H9 (cell line): ENCODE data around the gene PHF21A. TPM values are rescaled to one million over a fixed set of nuclear protein-coding genes. Genes with fewer than 3 reads are reported as not detected.

Experiments
- DNase-seq: peaks from one replicate; pipeline ENCODE4 v3.0.0-alpha.2; 2017
- H2AFZ ChIP-seq: one replicate; pipeline ENCODE4 v1.6.1; 2013; ENCODE audit warnings: mild to moderate bottlenecking, low read length, control low read depth, moderate library complexity
- H2AK5ac ChIP-seq: 2 replicates; pipeline ENCODE4 v1.6.1; 2013; ENCODE audit warnings: low read length, control low read depth, mixed read lengths; ENCODE audit not compliant: insufficient read length
- H2BK120ac ChIP-seq: one replicate; pipeline ENCODE4 v1.6.1; 2013; ENCODE audit warnings: low read depth, mild to moderate bottlenecking, low read length, control low read depth, inconsistent platforms; ENCODE audit not compliant: poor library complexity, severe bottlenecking
- H2BK12ac ChIP-seq: 2 replicates; pipeline ENCODE4 v1.6.1; 2013; ENCODE audit warnings: low read length, control low read depth, mixed read lengths, low read depth; ENCODE audit not compliant: insufficient read length
- H2BK15ac ChIP-seq: 2 replicates; pipeline ENCODE4 v1.6.1; 2013; ENCODE audit warnings: low read depth, low read length, control low read depth
- H2BK20ac ChIP-seq: one replicate; pipeline ENCODE4 v1.6.1; 2013; ENCODE audit warnings: low read depth, mild to moderate bottlenecking, low read length, control low read depth, inconsistent platforms; ENCODE audit not compliant: poor library complexity, severe bottlenecking
- H2BK5ac ChIP-seq: 2 replicates; pipeline ENCODE4 v1.6.1; 2013; ENCODE audit warnings: low read length, control low read depth, mixed read lengths; ENCODE audit not compliant: insufficient read length
- H3K14ac ChIP-seq: 2 replicates; pipeline ENCODE4 v1.6.1; 2013; ENCODE audit warnings: low read length, control low read depth; ENCODE audit not compliant: insufficient read depth
- H3K18ac ChIP-seq: 2 replicates; pipeline ENCODE4 v1.6.1; 2013; ENCODE audit warnings: low read depth, mild to moderate bottlenecking, mixed read lengths, low read length, control low read depth; ENCODE audit not compliant: insufficient read length
- H3K23ac ChIP-seq: 2 replicates; pipeline ENCODE4 v1.6.1; 2013; ENCODE audit warnings: low read length, control low read depth, mixed read lengths, low read depth; ENCODE audit not compliant: insufficient read length
- H3K23me2 ChIP-seq: 2 replicates; pipeline ENCODE4 v1.6.1; 2013; ENCODE audit warnings: low read depth, mild to moderate bottlenecking, mixed read lengths, low read length, control low read depth; ENCODE audit not compliant: insufficient read length, poor library complexity, severe bottlenecking
- H3K27ac ChIP-seq: 2 replicates; pipeline ENCODE4 v1.5.1; 2013; ENCODE audit warnings: low read length, control low read depth, mixed read lengths, low read depth; ENCODE audit not compliant: insufficient read length
- H3K27me3 ChIP-seq: 2 replicates; pipeline ENCODE4 v1.6.1; 2013; ENCODE audit warnings: low read length, control low read depth, inconsistent platforms; ENCODE audit not compliant: insufficient read depth
- H3K4ac ChIP-seq: 2 replicates; pipeline ENCODE4 v1.6.1; 2013; ENCODE audit warnings: low read depth, mild to moderate bottlenecking, control low read depth, inconsistent platforms, low read length, moderate library complexity
- H3K4me1 ChIP-seq: 2 replicates; pipeline ENCODE4 v1.6.1; 2013; ENCODE audit warnings: low read length, control low read depth, inconsistent platforms; ENCODE audit not compliant: insufficient read depth
- H3K4me2 ChIP-seq: 2 replicates; pipeline ENCODE4 v1.6.1; 2013; ENCODE audit warnings: low read length, control low read depth, mixed read lengths; ENCODE audit not compliant: insufficient read length, insufficient read depth
- H3K56ac ChIP-seq: 2 replicates; pipeline ENCODE4 v1.6.1; 2013; ENCODE audit warnings: low read depth, mild to moderate bottlenecking, mixed read lengths, low read length, control low read depth; ENCODE audit not compliant: insufficient read length
- H3K79me1 ChIP-seq: 2 replicates; pipeline ENCODE4 v1.6.1; 2013; ENCODE audit warnings: low read depth, mild to moderate bottlenecking, moderate library complexity, low read length, control low read depth, inconsistent platforms; ENCODE audit not compliant: insufficient read depth, poor library complexity, severe bottlenecking
- H3K79me2 ChIP-seq: 2 replicates; pipeline ENCODE4 v1.6.1; 2013; ENCODE audit warnings: low read length, control low read depth, inconsistent platforms; ENCODE audit not compliant: insufficient read depth
- H3K9ac ChIP-seq: 2 replicates; pipeline ENCODE4 v1.6.1; 2013; ENCODE audit warnings: low read length, control low read depth, mixed read lengths; ENCODE audit not compliant: insufficient read length; ENCODE audit errors: extremely low read depth
- H3K9me3 ChIP-seq: one replicate; pipeline ENCODE4 v1.6.1; 2013; ENCODE audit warnings: low read depth, low read length, inconsistent platforms; ENCODE audit not compliant: control insufficient read depth
- H3T11ph ChIP-seq: one replicate; pipeline ENCODE4 v1.6.1; 2013; ENCODE audit warnings: mild to moderate bottlenecking, low read length, control low read depth, inconsistent platforms
- H4K20me1 ChIP-seq: one replicate; pipeline ENCODE4 v1.6.1; 2013; ENCODE audit not compliant: control insufficient read depth, insufficient read length, insufficient read depth
- H4K5ac ChIP-seq: 2 replicates; pipeline ENCODE4 v1.6.1; 2013; ENCODE audit warnings: low read depth, mild to moderate bottlenecking, mixed read lengths, low read length, control low read depth; ENCODE audit not compliant: insufficient read length
- H4K8ac ChIP-seq: replicated peaks from 2 replicates; pipeline ENCODE4 v1.6.1; 2013; ENCODE audit warnings: low read length, control low read depth, mixed read lengths, low read depth; ENCODE audit not compliant: insufficient read length
- H4K91ac ChIP-seq: 2 replicates; pipeline ENCODE4 v1.6.1; 2013; ENCODE audit warnings: low read depth, mild to moderate bottlenecking, moderate library complexity, mixed read lengths, low read length, control low read depth; ENCODE audit not compliant: insufficient read length
- H3K27ac Mint-ChIP-seq, 3 experiments: 2 replicates in 2 of 3; 3 replicates in 1 of 3; pipeline ENCODE4 v1.8.0; 2020 to 2021; ENCODE audit warnings: mixed read lengths in 3 of 3, mild to moderate bottlenecking in 1 of 3, moderate library complexity in 1 of 3
- H3K27me3 Mint-ChIP-seq: 2 replicates; pipeline ENCODE4 v1.8.0; 2021; ENCODE audit warnings: low read depth, mild to moderate bottlenecking, moderate library complexity, mixed read lengths
- H3K36me3 Mint-ChIP-seq, 3 experiments: 2 replicates in 2 of 3; 3 replicates in 1 of 3; pipeline ENCODE4 v1.8.0; 2020 to 2021; ENCODE audit warnings: low read depth in 3 of 3, mixed read lengths in 3 of 3; ENCODE audit not compliant: insufficient read depth in 1 of 3
- H3K4me1 Mint-ChIP-seq, 2 experiments: 2 replicates each; pipeline ENCODE4 v1.8.0; 2020; ENCODE audit warnings: mixed read lengths in 2 of 2
- H3K4me3 Mint-ChIP-seq, 2 experiments: 2 replicates in 1 of 2; 3 replicates in 1 of 2; pipeline ENCODE4 v1.8.0; 2020 to 2021; ENCODE audit warnings: mild to moderate bottlenecking in 2 of 2, mixed read lengths in 2 of 2, moderate library complexity in 1 of 2
- H3K9me3 Mint-ChIP-seq, 2 experiments: 2 replicates in 1 of 2; 3 replicates in 1 of 2; pipeline ENCODE4 v1.8.0; 2020; ENCODE audit warnings: mild to moderate bottlenecking in 2 of 2, mixed read lengths in 2 of 2, moderate library complexity in 1 of 2
- CTCF ChIP-seq: fragments of 200-600 bp; sonication (generic); conservative IDR thresholded peaks from 3 replicates; pipeline ENCODE4 v1.8.0; 2021; ENCODE audit warnings: antibody characterized with exemption, mild to moderate bottlenecking
- WGBS: extraction: QIAGEN DNeasy Blood & Tissue Kit; methylation state at CpG from one replicate; pipeline ENCODE4 v1.1.7; 2013; ENCODE audit warnings: missing lambda C conversion rate, low lambda C conversion rate, mixed read lengths; ENCODE audit not compliant: insufficient read length; ENCODE audit errors: extremely low coverage; 5-methylcytosine and 5-hydroxymethylcytosine counted together
- total RNA-seq: library from RNA; stranded (reverse); gene quantifications from 2 replicates; pipeline ENCODE4 v1.2.1, GENCODE V29; 2021

Gene PHF21A
- total RNA-seq, 1 experiment from 2014 or later = 33.8 TPM

GRCh38 chr11:45939836-45940235 lies 181.4 kb downstream of the PHF21A start:
- H3K79me2 ChIP-seq = no peaks in the 10 kb centered on the region
- TF ChIP-seq CTCF = no peak

More at GRCh38 chr11:45939836-45940235, 181.4 kb downstream of the PHF21A start:
- Histone ChIP-seq H3K18ac (no peak overlapping the region), H2BK12ac (no peak overlapping the region), H2AFZ (no peak overlapping the region), H3K23ac (no peak overlapping the region), H2BK20ac (no peak overlapping the region), H4K8ac (no peak overlapping the region), H3K14ac (no peak overlapping the region), H3K23me2 (no peaks in the 10 kb centered on the region), H3K56ac (no peak overlapping the region), H3T11ph (no peak overlapping the region), H4K5ac (no peak overlapping the region), H2BK15ac (no peak overlapping the region), H4K91ac (no peak overlapping the region), H3K27ac (no peak overlapping the region), H3K4me2 (no peak overlapping the region), H3K79me1 (no peaks in the 10 kb centered on the region), H2AK5ac (no peak overlapping the region), H3K4me1 (0 out of 2 replicates have a peak, but pooled peaks cover 2% of the 10 kb centered on the region), H3K9me3 (no peaks in the 10 kb centered on the region), H2BK120ac (no peak overlapping the region), H3K4ac (no peak overlapping the region), H2BK5ac (no peak overlapping the region), H3K27me3 (no peaks in the 10 kb centered on the region), H3K9ac (no peak overlapping the region), H4K20me1 (no peaks in the 10 kb centered on the region)
- Mint-ChIP-seq H3K27me3 (no peaks in the 10 kb centered on the region), H3K36me3 (peaks cover 0 to 26% (median 9%) of the 10 kb centered on the region in 3 experiments; a peak in 5 of 7 replicates), H3K4me3 (no peak overlapping the region), H3K4me1 (peaks cover 10 to 16% of the 10 kb centered on the region in 2 experiments), H3K27ac (no peak overlapping the region), H3K9me3 (no peaks in the 10 kb centered on the region)
- no CpG with 5 or more reads among the region's 2 CpGs for WGBS
- DNase-seq = no peak
